IMR-90 (cell line): ENCODE measurements around the gene USP9X. TPM values are rescaled to one million over a fixed set of nuclear protein-coding genes. Genes with fewer than 3 reads are reported as not detected.

ENCODE experiments used
- ELK1 ChIP-seq: fragments of 150-350 bp; IDR thresholded peaks from 2 replicates; pipeline ENCODE4 v1.6.1; 2016; ENCODE audit warnings: low read depth, mild to moderate bottlenecking, low read length, moderate library complexity, borderline replicate concordance
- polyA plus RNA-seq, 3 experiments: library from polyadenylated mRNA; depleted of rRNA; stranded (reverse); fragments of >200 nt; gene quantifications; 2 replicates each; pipeline ENCODE4 v1.2.3, GENCODE V29; 2012; ENCODE audit warnings: low replicate concordance in 1 of 3
- total RNA-seq: library from RNA; depleted of rRNA; stranded (reverse); fragments of >200 nt; gene quantifications from 2 replicates; pipeline ENCODE4 v1.2.3, GENCODE V29; 2012

Gene USP9X
- total and polyA plus RNA-seq, 2 of the 4 experiments (the other 2 are of a cell fraction), result 17.5 to 104 TPM

GRCh38 chrX:41275661-41276609 is 190.7 kb downstream of the USP9X start (continued):
- TF ChIP-seq ELK1, result no peak
